ENCODE data around the gene TTC14.

DNA sequence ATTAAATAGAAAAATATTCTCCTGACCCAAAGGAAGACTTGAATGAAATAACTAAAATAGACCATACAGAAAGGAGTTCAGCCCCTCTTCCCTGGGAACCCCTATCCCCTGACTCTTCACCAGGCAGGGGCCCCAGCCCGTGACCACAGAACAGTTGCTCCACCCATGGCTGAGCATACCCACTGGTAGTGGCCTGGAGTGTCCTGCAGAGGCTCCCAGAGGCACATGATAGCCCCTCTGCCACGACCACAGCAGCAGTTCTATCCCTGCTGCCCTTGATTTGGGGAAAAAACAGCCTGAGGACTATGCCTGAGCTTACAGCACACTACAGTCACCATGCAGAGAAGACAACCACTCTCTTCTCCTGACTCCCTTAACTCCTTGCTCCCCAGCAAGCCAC, 31.8 kb downstream of the TTC14 start:
- TF ChIP-seq POLR2A (IDR thresholded peaks at IDR 0.05) = no peak
- TF ChIP-seq, protein P1, sequence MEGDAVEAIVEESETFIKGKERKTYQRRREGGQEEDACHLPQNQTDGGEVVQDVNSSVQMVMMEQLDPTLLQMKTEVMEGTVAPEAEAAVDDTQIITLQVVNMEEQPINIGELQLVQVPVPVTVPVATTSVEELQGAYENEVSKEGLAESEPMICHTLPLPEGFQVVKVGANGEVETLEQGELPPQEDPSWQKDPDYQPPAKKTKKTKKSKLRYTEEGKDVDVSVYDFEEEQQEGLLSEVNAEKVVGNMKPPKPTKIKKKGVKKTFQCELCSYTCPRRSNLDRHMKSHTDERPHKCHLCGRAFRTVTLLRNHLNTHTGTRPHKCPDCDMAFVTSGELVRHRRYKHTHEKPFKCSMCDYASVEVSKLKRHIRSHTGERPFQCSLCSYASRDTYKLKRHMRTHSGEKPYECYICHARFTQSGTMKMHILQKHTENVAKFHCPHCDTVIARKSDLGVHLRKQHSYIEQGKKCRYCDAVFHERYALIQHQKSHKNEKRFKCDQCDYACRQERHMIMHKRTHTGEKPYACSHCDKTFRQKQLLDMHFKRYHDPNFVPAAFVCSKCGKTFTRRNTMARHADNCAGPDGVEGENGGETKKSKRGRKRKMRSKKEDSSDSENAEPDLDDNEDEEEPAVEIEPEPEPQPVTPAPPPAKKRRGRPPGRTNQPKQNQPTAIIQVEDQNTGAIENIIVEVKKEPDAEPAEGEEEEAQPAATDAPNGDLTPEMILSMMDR (IDR thresholded peaks at IDR 0.05) = no peak

Data from lower leg skin (tissue), 3 donors.